Measurements from ENCODE around the gene PCNX4.
A peak's percentile ranks its signal among the peaks of the same experiment; 100 is the strongest.
"Not testable (repeated sequence)": the region's sequence is repeated elsewhere in the genome, so short reads cannot be mapped to it uniquely, and the experiment has no call there.

PCNX4 gene

DNA sequence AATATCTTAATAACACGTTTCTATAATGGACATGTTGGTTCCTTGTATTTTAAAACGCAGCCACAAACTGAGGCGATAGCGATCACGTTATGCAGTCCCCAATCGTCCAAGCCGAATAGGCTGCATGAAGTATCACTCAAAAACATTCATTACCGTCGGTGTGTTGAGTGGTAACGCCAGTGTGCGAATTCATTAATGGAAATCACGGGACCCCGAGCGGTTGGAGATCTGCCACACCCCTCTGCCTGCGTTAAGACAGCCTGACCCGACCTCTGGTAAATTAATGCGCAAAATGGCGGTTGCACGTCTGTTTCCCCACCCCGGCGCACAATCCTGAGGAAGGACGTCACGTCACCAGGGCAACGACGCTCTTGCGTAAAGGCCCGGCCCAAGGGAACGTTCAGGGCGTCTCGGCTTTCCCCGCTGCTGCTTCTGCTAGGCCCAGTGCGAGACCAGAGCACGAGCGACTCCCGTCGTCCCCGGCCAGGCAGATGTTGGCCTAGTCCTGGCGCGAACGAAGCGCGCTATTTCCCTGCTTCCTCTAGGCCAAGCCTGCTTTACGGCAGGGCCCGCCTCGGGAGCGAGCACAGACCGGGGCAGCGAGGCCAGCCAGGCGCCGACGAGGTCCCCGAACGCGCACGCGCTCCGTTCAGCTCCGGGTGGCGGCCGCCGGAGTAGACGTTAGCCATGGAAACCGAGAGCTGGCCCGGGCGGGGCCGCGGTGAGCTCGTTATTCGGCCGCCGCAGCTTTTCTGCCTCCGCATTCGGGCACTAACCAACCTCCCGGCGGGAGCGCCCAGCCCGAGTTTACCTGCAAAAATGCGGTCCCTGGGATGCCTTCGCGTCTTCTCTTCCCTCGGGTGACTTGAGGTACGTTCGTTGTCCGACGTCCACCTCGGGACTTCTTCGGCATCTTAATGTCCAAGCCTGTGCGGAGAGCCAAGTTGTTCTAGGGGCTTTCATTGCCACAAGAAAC, at the start of gene PCNX4:
TSS of gene PCNX4 (plus strand) at position 374 of the 976 bp plus-strand sequence. CDS start 15,716 bp downstream, outside the sequence.
- peak; percentile 91 for DNase-seq

DNA sequence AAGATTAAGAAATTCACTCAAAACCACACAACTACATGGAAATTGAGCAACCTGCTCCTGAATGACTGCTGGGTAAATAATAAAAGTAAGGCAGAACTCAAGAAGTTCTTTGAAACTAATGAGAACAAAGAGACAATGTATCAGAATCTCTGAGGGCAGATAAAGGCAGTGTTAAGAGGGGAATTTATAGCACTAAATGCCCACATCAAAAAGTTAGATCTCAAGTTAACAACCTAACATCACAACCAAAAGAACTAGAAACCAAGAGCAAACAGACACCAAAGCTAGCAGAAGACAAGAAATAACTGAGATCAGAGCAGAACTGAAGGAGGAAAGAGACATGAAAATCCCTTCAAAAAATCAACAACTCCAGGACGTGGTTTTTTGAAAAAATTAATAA, 43.7 kb upstream of the PCNX4 start:
- DNase-seq, result not testable (repeated sequence)

DNA sequence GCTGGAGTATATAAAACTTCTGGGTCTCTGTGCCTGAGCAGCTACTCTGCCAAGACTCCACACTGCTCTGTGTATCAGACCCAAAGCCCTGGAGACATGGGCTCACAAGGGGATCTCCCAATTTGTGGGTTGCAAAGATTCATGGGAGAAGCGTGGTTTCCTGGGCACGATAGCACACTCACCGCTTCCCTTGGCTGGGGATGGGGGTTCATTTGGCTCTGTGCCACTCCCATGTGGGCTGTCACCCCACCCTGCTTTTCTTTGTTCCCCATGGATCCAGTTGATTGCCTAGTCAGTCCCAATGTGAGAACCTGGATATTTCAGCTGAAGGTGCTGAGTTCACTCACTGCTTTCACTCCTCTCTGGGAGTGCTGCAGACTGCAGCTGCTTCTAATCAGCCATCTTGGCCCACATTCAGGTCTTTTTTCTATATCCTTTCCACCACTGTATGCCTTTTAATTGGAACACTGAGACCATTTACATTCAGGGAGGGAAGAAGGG, 40.0 kb upstream of the PCNX4 start:
- no peak for DNase-seq

DNA sequence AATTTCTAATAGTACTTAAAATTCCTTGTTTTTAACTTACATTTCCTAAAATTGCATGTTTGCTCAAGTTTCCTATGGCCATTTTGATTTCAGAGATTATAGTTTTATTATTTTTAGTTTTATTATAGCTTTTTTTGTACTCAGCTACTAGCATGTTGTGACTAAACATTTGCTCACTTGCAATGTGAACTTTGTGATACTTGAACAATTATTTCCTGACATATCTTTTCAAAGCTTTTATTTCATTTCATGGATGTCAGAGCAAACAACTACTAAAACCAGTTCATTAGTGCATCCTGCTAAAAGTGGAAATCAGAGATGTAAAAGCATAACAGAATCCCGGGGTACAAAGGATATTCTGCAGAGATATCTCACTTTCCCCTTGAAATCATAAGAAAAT, 33.6 kb upstream of the PCNX4 start:
- DNase-seq, result no peak

DNA sequence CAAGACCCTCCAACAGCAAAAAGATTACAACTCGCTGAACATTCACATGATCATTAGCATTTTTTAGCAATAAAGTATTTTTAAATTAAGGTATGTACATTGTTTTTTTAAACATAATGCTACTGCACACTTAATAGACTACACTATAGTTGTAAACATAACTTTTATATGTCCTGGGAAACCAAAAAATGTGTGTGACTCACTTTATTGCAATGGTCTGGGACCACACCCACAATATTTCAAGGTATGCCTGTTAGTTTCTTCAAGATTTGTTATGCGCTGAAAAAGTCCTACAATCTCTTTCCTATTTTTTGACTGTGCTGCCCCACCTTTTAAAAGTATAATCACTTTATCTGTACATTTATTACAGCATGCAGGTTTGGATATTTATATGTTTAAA, 30.4 kb upstream of the PCNX4 start:
- no peak for DNase-seq

DNA sequence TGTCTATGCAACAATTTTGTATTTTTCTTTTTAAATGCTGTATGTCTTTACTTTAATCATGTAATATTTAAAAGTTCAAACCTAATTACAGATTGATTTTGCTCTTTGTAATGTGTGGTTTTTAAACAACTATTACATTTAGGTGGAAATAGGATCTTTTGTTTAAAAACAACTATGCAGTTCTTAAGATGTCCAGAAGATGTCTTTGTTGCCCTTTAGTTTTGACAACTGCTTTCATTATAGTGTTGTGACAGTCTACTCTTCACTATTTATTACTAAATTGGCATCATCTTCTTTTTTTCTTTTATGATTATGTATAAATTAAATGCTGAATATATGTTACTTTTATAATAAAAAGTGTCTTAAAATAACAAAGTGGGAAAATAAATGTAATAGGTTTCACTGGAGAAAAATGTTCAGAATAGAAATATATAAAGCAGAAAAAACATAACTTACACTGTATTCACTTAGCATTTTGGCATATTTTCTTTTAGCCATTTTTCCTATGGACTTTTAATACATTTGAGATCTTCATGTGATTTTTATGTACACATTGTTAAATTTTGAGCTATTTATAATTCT, 27.1 kb upstream of the PCNX4 start:
- no peak for DNase-seq

DNA sequence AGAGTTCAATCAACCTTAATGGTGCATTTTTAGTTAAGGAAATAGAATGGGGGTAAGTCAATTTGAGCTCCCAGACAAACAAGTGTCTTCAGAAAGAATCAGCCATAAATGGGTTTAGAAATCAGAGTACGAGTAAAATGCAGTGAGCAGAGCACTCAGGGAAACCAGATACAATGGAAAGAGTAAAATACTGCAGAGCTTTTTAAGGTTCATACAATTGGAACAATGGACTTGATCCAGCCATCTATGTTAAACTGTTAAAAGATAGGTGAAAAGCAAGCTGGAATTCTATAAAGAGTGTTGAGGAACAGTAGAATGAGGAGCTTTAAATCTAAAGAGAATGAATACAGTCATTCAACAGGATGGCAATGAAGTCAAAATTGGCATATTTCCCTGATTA, 23.8 kb upstream of the PCNX4 start:
- no peak for DNase-seq

DNA sequence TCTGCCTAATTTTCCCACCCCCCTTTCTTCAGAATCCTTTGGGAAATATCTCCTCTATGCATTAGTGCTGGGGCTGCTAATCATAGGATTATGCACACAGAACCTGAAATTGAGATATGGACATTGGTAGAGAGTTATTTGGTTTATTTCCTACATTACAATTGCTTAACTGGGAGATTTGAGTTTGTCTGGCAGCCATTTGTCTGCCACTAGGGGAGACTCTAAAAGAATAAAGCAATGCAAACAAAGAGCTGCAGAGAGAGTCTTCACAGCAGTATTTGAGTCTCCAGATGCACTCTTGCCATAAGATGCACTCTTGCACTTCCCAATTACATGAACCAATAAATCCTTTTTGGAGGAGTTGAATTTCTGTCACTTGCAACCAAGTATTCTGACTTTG, 12.0 kb upstream of the PCNX4 start:
- DNase-seq, result no peak

DNA sequence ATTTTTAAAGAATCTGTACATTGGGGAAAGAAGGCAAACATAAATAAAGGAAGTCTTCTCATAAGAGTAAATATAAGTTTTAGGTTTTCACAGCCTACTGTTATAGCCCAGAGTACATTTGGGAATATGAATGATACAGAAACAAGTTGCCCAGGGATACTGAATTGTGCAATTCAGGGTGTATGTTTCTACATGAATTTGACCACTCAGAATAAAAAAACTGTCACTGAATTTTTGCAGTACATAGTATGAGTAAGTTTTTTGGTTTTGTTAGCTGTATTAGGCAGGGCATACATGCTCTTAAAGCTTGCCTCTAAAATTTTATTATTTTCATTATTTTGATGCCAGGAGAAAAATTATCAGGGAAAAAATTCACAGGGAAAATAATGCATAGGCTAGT, 6.6 kb upstream of the PCNX4 start:
- no peak for DNase-seq

DNA sequence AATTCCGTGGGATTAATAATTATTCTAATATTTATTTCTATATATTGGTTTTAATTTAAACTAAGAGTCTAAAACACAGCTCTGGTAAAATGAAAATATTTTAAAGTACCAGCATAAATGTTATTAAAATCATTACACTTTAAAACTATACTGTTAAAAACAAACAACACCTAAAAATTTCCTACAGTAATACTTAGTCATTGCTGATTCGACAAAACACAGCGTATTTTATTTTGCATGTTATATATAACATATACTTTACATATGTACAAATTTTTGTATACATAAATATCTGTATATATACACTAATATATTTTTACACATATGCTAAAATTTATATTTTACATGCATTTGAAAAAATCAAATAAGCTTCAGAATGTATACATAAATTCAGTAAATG, 6.0 kb upstream of the PCNX4 start:
- no peak for DNase-seq

DNA sequence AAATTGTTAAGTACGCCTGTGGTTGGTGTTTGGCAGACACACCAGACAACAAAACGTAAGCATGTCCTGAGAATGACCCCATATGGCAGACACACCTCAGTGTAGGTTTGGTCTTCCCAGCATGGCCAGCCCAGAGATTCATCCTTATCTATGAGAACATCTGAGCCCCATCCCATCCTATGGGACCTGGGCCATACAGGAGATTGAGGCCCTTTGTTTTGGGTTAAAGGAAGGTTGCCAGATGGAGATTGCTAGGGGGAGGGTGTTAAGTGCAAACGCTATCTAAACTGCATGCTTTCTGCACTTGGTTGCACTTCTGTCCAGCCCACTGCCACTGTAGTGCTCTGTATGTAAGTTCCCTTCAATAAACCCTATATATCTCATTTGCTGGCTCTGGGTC, 4.1 kb upstream of the PCNX4 start:
- DNase-seq, result no peak

DNA sequence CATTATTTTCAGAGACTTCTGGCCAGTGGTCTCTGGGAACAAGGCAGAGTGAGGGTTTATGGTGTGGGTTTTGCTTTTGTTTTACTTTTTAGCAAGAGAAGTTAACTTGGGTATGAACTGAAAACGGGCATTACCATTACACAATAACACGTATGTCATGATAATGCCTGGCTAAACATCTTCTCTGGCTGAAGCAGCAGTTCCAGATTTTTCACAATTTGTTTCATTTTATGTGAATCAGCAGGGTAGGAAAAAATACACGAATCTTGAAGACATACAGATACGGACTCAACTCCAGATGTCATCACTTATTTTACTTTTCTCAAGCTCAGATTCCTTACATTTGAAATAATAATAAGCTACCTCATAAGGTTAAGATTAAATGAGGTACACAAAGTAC, 2.5 kb upstream of the PCNX4 start:
- no peak for DNase-seq

DNA sequence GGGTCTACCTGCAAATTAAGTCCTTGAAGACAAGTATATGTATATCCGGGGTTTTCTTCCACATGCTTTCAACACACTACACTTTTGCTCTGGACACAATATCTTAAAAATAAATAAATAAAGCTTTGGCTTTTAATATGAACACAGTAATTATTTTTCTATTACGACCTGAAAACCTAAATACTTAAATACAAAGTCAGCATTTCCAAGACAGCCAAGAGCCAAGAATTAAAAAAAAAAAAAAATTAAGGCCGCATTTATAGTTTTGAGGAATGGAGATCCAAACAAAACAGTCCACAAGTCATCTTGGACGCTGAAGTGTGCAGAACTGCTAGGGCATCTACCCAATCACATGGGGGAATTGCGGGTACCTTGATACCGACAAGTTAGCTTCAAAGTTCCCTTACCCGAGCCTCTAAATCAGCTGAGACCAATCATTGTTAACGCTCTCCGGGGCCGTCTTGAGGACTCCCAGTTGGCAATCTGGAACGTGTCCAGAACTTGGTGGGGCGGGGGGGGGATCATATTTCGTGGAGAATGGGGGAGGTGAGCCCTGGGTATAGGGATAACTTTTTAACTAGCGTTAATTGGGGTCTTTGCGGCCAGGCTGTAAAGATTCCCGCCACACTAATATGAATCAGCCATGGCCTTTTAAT, 731 bp upstream of the PCNX4 start:
- no peak for DNase-seq

DNA sequence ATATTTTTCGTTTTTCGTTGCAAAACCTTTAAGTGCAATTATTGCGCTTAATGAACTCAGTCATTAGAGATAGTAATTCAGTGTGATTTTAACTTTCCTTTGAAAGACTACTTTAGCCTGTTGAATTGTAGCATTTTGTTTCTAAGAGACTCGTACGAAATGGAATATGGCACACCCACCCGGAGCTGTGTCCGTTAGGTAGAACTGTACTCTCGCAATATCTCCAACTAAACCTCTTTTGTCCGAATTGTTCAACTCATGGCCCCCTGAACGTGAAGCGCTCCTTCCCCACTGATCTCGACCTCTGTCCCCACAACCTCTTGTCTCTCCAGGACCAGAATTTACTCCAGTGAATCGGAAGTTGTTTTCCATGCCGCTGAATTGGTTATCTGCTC, 800 bp downstream of the PCNX4 start:
- DNase-seq, result no peak

DNA sequence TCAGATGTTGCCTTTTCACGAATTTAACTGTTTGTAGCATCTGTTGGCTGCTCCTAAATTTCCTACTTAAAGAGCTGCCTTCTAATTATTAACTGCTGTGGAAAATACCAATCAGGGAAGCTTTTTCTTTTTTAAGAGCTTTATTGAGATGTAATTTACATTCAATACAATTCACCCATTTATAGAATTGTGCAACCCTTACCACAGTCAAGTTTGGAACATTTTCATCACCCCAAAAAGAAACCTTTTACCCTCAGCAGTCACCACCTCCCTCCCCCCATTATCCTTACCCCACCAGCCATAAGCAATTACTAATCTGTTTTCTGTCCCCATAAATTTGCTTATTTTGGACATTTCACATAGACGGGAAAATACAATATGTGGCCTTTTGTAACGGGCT, 1.4 kb downstream of the PCNX4 start:
- no peak for DNase-seq

DNA sequence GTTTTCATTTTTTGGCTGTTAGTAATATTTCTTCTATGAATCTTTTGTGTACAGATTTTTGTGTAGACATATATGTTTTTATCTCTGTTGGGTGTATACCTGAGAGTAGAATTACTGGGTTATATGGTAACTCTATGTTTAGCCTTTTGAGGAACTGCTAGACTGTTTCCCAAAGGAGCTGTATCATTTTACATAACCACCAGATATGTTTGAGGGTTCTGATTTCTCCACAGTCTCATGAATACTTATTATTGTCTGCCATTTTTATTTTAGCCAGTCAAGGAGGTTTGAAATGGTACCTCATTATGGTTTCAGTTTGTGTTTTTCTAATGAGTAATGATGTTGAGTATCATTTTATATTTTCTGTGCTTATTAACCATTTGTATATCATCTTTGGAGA, 1.9 kb downstream of the PCNX4 start:
- DNase-seq, result no peak

DNA sequence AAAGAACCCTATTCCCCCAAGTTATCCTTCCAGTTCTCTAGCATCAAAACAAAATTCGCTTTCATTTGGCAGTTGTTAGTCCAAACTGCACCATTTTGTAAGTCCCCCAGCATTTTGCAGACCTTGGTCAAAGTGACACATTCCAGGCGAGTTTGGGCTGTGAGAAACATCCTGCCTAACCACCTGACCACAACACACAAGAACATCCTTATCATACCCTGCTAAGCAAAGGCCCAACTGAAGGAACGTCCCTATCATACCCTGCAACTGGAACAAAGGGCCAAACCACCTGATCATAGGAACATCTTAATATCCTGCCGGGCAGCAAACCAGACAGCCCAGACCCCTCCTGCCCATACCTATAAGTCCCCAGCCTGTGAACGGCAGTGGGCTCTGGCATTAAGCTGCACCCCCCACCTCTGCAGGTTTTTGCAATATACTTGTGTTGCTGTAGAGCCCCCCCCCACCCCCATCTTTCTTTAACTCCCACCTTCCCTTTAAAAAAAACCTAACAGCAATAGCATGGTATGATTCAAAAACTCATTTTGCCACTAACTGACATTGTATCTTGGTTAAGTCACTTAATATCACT, 2.7 kb downstream of the PCNX4 start:
- DNase-seq, result no peak

DNA sequence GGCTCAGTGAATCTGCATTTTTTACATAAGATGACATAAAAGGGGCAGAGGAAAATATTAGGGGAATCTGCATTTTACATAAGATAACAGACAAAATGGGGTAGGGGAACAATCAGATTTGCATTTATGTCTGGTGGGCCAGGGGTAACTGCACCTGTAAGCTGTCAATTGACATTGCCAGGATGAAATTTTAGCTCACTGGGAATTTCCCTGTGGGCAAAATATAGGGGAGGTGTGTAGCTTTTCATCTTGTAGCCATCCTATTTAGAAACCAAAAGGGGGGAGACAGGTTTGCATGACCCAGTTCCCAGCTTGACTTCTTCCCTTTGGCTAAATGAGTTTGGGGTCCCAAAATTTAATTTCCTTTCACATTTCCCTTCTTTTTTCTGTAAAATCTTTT, 3.5 kb downstream of the PCNX4 start:
- DNase-seq, result no peak

DNA sequence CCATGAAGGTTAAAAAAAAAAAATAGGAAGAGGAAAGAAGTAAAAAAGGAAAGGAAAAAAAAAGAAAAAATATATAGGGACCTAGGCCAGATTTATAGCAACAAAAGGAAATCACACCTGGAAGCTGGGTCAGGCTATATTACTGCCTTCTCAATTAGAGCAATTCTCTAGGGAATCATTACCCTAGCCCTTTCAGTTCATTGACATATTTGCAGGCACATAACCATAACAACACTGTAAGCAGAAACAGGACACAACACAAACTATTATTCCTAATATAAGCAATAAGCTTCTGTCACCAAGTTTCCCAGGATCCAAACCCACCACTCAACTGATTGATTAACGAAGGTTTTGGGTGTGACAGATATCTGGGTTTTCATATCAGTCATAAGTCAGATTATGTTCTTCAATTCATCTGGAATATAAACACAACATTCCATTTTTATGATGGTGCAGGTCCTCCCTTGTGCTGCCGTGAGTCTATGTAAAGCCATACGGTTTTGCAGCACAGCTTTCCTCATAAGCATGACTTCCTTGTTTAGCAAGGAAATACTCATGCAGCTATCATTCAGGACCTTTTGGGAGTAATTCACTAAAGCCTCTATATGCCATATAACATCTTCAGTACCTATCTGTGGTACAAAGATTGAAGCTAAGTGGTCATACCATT, 4.2 kb downstream of the PCNX4 start:
- no peak for DNase-seq

DNA sequence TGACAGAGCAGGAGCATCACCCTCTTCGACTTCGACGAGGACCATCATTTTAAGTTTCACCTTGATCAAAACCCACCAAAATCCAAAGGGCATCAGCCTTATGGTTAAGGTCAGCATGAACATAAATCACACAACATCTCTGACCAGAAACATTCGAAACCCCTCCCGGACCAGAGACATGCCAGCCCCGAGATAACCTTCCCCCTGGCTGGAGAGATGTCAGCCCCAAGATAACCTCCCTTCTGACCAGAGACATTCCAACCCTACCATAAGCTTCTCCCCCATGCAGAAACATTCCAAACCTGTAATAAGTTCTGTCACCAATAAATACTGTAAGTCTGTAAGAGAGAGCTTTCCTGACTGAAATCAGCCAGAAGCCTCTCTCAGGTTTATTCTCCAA, 6.3 kb downstream of the PCNX4 start:
- no peak for DNase-seq

DNA sequence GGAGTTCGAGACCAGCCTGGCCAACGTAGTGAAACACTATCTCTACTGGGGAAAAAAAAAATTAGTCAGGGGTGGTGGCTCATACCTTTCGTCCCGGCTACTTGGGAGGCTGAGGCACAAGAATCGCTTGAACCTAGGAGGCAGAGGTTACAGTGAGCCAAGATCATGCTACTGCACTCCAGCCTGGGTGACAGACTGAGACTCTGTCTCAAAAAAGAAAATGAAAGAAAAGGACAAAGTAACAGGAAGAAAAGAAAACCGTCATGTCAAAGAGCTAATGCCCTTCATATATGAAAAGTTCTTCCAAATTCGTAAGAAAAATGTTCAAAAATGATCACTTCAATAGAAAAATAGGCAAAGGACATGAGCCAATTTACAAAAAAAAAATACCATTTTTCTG, 8.1 kb downstream of the PCNX4 start:
- not testable (repeated sequence) for DNase-seq

DNA sequence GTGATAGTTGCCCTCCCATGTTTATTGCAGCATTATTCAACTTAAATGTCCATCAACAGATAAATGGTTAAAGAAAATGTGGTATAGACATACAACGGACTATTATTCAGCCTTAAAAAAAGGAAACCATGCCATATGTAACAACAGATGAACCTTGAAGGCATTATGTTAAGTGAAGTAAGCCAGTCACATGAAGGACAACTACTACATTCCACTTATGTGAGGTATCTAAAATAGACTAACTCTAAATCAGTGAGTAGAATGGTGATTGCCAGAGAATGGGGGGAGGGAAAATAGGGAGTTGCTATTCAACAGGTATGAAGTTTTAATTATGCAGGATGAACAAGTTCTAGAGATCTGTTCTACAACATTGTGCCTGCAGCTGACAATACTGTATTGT, 10.1 kb downstream of the PCNX4 start:
- no peak for DNase-seq

DNA sequence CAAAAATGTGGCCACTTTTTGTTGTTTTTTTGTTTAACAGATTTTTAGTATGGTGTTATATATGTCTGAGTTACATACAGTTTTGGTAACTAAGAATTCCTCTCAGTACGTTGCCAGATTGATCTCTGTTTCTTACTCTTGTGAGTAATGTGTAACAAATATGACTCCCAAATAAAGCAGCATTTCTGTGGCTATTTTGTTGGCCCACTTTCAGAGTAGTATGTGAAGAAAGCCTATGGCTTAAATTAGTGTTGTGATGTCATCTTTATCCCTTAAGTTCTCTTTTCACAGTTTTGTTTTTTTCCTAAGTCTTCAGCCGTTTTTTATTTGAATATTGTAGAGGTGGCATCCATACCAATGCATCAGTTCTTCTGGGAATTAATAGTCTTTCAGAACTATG, 10.7 kb downstream of the PCNX4 start:
- DNase-seq, result no peak

All from activated CD4-positive, alpha-beta T cell treated with anti-CD3 and anti-CD28 coated beads for 1 hour (primary cell).